Cardiac fibroblast (primary cell): ENCODE data around the gene SLC29A2.

Source experiments
- DNase-seq, 2 donors: peaks; one replicate each; pipeline versions ENCODE4 v3.0.0 to v3.0.0-alpha.2; 2010; ENCODE audit warnings: low read depth in 2 of 2
- H3K4me3 ChIP-seq, 2 donors: replicated peaks in 1 of 2; 1 replicate in 1 of 2; 2 replicates in 1 of 2; pipeline ENCODE4 v1.5.1; 2011; ENCODE audit warnings: low read depth in 2 of 2, low read length in 2 of 2, mild to moderate bottlenecking in 2 of 2, moderate library complexity in 1 of 2
- CTCF ChIP-seq: IDR thresholded peaks from one replicate; pipeline ENCODE4 v1.5.1; 2011; ENCODE audit warnings: low read depth, mild to moderate bottlenecking, low read length, inconsistent platforms

SLC29A2 gene

GRCh38 chr11:66327171-66328030, 44.2 kb downstream of the SLC29A2 start:
- H3K4me3 ChIP-seq: no peak overlapping the region
- TF ChIP-seq CTCF: peak; percentile 19
- peak; percentile 59 to 81 for DNase-seq

DNA sequence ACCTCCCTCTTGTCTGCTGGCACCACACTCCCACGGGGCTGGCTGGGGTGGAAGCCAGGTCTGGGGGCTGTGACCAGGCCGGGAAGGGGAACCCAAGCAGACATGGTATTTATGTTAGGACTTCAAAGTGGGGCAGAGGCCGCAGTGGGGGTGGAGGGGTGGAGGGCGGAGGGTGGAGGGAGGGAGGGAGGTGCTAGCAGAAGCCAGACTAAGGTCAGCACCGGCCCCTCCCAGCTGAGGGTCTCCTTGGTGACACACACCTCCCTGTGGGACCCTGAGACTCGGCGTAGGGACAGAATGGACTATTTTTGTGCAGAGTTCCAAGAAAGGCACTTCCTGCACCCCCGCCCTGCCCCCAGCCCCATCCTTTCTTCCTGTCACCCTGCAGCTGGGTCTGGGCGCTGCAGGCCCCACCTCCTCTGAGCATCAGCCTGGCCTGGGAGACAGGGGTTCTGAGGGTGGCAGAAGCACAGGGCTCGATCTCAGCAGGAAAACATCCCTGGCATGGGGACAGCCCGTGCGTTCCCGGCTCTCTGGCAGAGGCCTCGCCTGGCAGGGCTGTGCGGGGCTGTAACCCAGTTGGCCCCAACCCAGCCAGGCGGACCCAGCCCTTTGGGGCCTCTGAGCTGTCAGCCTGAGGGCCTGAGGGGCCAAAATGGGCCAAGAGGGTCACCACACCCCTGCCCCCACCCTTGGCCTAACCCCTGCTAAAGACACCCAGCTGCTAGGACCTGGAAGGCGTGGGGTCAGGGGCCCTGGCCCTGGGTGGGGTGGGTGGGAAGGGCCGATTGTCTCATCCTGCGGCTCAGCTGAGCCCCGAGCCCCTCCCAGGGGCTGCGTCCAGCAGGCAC, 45.1 kb downstream of the SLC29A2 start:
- peak; percentile 65 to 72 for DNase-seq
- TF ChIP-seq CTCF: no peak

GRCh38 chr11:66325263-66325671, 46.3 kb downstream of the SLC29A2 start:
- DNase-seq: no peak

More for the DNA sequence above, 45.1 kb downstream of the SLC29A2 start:
- H3K4me3 ChIP-seq: no peak overlapping the region

GRCh38 chr11:66324664-66325063, 46.9 kb downstream of the SLC29A2 start:
- no peak for TF ChIP-seq CTCF
- DNase-seq: peak; percentile 55 to 59
- H3K4me3 ChIP-seq: no peak overlapping the region

More at GRCh38 chr11:66325263-66325671, 46.3 kb downstream of the SLC29A2 start:
- H3K4me3 ChIP-seq: no peak overlapping the region
- TF ChIP-seq CTCF: no peak

DNA sequence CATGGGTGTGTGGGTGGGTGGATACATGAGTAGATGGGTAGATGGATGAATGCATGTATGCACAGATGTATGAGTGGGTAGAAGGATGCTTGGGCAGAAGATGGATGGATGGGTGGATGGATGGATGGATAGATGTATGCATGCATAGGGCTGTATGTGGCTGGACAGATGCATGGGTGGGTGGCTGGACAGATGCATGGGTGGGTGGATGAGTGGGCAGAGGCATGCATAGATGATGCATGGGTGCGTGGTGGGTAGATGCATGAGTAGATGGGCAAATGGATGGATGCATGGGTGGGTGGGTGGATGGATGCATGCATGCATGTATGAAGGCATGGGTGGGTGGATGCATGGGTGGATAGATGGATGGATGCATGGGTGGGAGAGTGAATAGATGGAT, 47.9 kb downstream of the SLC29A2 start:
- DNase-seq: no peak
- no peak for TF ChIP-seq CTCF
- H3K4me3 ChIP-seq: no peak overlapping the region

GRCh38 chr11:66322732-66323427, 48.7 kb downstream of the SLC29A2 start:
- DNase-seq: peak; percentile 66 to 92
- TF ChIP-seq CTCF: no peak
- H3K4me3 ChIP-seq: no peak overlapping the region
